HG03520 (cell line): ENCODE data around the gene TMEM143.
"Not testable (repeated sequence)": the region's sequence is repeated elsewhere in the genome, so short reads cannot be mapped to it uniquely, and the experiment has no call there.

Experiments used
- ATAC-seq: cut with Tn5 transposase; IDR thresholded peaks from one replicate; pipeline ENCODE4 v1.9.1; 2021; ENCODE audit warnings: mild to moderate bottlenecking, moderate library complexity; ENCODE audit not compliant: unreplicated experiment

TMEM143 gene

GRCh38 chr19:48363810-48364597 lies at the start of gene TMEM143, which contains the start of gene SYNGR4:
Gene TMEM143, minus strand, starts transcription at chr19:48363940. Its CDS starts 20 bp downstream, at chr19:48363920.
Gene SYNGR4, plus strand, starts transcription at chr19:48364367. Its CDS starts 1,476 bp downstream, at chr19:48365843.
- ATAC-seq = peak; percentile 72

GRCh38 chr19:48405850-48406249 lies 42.1 kb upstream of the TMEM143 start:
- ATAC-seq = no peak

GRCh38 chr19:48405010-48405659 lies 41.4 kb upstream of the TMEM143 start:
- no peak for ATAC-seq

- no peak for ATAC-seq
Observed at GRCh38 chr19:48403606-48404005, 39.9 kb upstream of the TMEM143 start.

GRCh38 chr19:48401287-48401686 lies 37.5 kb upstream of the TMEM143 start:
- ATAC-seq = no peak

- ATAC-seq = no peak
Observed at GRCh38 chr19:48400018-48400742, 36.4 kb upstream of the TMEM143 start.

GRCh38 chr19:48398375-48399235 lies 34.9 kb upstream of the TMEM143 start:
- ATAC-seq = peak; percentile 45

GRCh38 chr19:48398102-48398374 lies 34.3 kb upstream of the TMEM143 start:
- no peak for ATAC-seq

GRCh38 chr19:48397263-48398101 lies 33.7 kb upstream of the TMEM143 start:
- no peak for ATAC-seq

GRCh38 chr19:48396824-48397176 lies 33.1 kb upstream of the TMEM143 start:
- ATAC-seq = no peak

GRCh38 chr19:48396016-48396823 lies 32.5 kb upstream of the TMEM143 start:
- no peak for ATAC-seq

- ATAC-seq = no peak
Observed at GRCh38 chr19:48395499-48395898, 31.8 kb upstream of the TMEM143 start.

- ATAC-seq = no peak
Observed at GRCh38 chr19:48395170-48395455, 31.4 kb upstream of the TMEM143 start.

GRCh38 chr19:48394331-48395169 lies 30.8 kb upstream of the TMEM143 start:
- no peak for ATAC-seq

GRCh38 chr19:48393559-48394330 lies 30.0 kb upstream of the TMEM143 start, which contains the start of gene GRIN2D:
Gene GRIN2D, plus strand, starts transcription at chr19:48393668. Its CDS starts 4,725 bp downstream, at chr19:48398393.
- ATAC-seq = no peak

GRCh38 chr19:48392860-48393558 lies 29.3 kb upstream of the TMEM143 start:
- no peak for ATAC-seq

- ATAC-seq = not testable (repeated sequence)
Observed at GRCh38 chr19:48392006-48392344, 28.2 kb upstream of the TMEM143 start.
